ENCODE data around the gene COX6A2.

GRCh38 chr16:31464348-31464769, 36.2 kb upstream of the COX6A2 start:
- TF ChIP-seq CTCF (IDR thresholded peaks at IDR 0.05; ENCODE audit: extremely low read depth in 1 of 2, insufficient read depth in 1 of 2, low read depth in 1 of 2, low read length in 2 of 2) (no peak), EZH2 (IDR thresholded peaks at IDR 0.05; ENCODE audit: borderline replicate concordance, low read depth, low read length, severe bottlenecking) (no peak), POLR2A (IDR thresholded peaks at IDR 0.05; ENCODE audit: low read depth, low read length) (no peak), JUN (IDR thresholded peaks at IDR 0.05; ENCODE audit: borderline replicate concordance, insufficient read depth, insufficient read length, low read depth) (no peak), MAX (IDR thresholded peaks at IDR 0.05; ENCODE audit: insufficient read depth, insufficient read length) (no peak), POLR2AphosphoS5 (IDR thresholded peaks at IDR 0.05; ENCODE audit: insufficient read depth, low read depth, low read length) (no peak), MYC (IDR thresholded peaks at IDR 0.05; ENCODE audit: low read depth, low read length) (no peak), FOS (IDR thresholded peaks at IDR 0.05; ENCODE audit: borderline replicate concordance, insufficient read depth, low read length) (no peak)
